Measurements from ENCODE around the gene TPST2. TPM values are rescaled to one million over a fixed set of nuclear protein-coding genes. Genes with fewer than 3 reads are reported as not detected.

TPST2 gene
- total RNA-seq, 4 donors from 2014 or later: 99.2 to 154 (median 121) TPM

DNA sequence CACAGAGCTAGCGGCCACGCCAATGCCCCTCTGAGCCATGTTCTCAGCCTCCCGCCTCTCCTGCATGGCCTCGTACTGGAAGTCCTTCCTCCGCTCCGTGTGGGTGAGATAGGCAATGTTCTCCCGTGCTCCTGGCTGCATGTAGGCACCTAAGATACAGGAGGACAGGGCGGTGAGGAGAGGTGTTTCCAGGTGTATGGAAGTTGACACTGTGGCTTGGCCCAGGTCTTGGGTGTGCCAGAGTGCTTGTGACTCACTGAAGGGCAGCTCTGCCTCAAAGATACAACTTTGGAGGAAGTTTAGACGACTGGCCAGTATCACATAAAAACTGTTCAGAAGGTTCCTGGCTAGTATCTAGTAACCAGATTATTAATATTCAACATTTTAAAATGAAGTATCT is 97.7 kb downstream of the TPST2 start:
- no peak overlapping the region for H3K4me3 ChIP-seq (replicated peaks in 1 of 3)
- no peaks in the 10 kb centered on the region for H3K27me3 ChIP-seq
- no peaks in the 10 kb centered on the region for H3K9me3 ChIP-seq
- TF ChIP-seq, protein P1, sequence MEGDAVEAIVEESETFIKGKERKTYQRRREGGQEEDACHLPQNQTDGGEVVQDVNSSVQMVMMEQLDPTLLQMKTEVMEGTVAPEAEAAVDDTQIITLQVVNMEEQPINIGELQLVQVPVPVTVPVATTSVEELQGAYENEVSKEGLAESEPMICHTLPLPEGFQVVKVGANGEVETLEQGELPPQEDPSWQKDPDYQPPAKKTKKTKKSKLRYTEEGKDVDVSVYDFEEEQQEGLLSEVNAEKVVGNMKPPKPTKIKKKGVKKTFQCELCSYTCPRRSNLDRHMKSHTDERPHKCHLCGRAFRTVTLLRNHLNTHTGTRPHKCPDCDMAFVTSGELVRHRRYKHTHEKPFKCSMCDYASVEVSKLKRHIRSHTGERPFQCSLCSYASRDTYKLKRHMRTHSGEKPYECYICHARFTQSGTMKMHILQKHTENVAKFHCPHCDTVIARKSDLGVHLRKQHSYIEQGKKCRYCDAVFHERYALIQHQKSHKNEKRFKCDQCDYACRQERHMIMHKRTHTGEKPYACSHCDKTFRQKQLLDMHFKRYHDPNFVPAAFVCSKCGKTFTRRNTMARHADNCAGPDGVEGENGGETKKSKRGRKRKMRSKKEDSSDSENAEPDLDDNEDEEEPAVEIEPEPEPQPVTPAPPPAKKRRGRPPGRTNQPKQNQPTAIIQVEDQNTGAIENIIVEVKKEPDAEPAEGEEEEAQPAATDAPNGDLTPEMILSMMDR (IDR thresholded peaks at IDR 0.05): no peak
- no peak for TF ChIP-seq POLR2A (IDR thresholded peaks at IDR 0.05)
- 90 to 92% methylated on average over 9 of the region's 9 CpGs for WGBS, 2 donors
- peaks cover 18 to 19% of the 10 kb centered on the region in 2 donors for H3K4me1 ChIP-seq
- H3K27ac ChIP-seq: no peak overlapping the region
- no peak for DNase-seq
- intact Hi-C loops (cut with DNase I): no loop called here
- H3K36me3 ChIP-seq: peaks cover 70 to 71% of the 10 kb centered on the region in 2 donors

DNA sequence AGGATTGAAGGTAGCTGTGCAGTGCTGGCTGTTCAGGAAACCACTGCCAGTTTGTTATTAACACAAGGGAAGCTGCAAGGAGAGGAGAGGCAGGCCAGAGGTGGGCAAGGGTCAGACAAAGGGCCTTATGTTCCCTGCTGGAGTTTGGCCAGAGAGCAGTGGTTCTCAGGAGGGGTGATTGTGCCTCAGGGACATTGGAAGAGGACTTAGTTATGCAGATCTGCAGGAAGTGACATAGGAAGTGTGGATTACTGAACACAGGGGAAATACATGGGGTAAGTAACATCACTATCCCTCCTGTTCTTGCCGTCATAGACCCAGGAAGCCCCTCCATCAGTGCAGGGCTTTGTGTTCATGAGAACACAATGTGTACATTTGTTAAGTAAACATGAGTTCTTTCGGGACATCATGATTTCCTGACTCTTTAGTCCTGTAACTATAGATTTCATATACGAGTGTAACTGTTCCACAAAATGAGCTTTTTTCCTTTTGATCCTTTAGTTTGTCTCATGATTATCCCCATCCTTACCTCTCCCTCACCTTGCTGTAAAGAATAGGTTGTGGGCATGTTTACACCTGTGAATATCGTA is 100.4 kb downstream of the TPST2 start:
- H3K36me3 ChIP-seq: peaks cover 48 to 55% of the 10 kb centered on the region in 2 donors
- H3K27ac ChIP-seq: peak overlapping the region in 2 of 3 donors; percentile 66 to 71
- H3K4me3 ChIP-seq (replicated peaks in 1 of 3): no peak overlapping the region
- no peaks in the 10 kb centered on the region for H3K27me3 ChIP-seq
- intact Hi-C loops (cut with DNase I): loop anchor here (10.0 kb wide), 2 partner anchors 55 to 95 kb away; no protein-coding TSS in a partner anchor
- peaks cover 24 to 43% of the 10 kb centered on the region in 2 donors for H3K4me1 ChIP-seq
- H3K9me3 ChIP-seq: no peaks in the 10 kb centered on the region
- no peak for TF ChIP-seq POLR2A (IDR thresholded peaks at IDR 0.05)
- TF ChIP-seq, protein P1 (IDR thresholded peaks at IDR 0.05): no peak
- DNase-seq: no peak
- WGBS, 2 donors: 84 to 93% methylated on average over 4 of the region's 4 CpGs

DNA sequence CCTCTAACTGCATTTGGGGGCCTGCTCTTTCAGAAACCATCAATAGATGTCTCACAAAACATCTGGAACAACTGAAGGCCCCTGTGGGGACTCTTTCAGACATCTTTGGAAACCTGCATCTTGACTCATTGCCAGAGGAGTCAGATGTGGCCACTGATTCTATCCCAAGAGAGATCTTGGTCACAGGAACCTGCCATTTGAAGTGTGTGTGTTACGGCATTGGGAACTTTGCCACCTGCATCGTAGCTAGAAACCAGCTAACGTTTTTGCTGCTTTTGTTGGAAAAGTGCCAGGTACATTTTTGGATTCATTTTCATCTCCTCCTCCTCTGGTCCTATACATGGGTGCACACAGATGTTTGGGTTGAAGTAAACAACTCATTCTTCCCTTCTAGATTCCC is 101.9 kb downstream of the TPST2 start:
- WGBS, 2 donors: 22 to 24% methylated on average over 3 of the region's 3 CpGs
- TF ChIP-seq, protein P1 (IDR thresholded peaks at IDR 0.05): no peak
- no peak for TF ChIP-seq POLR2A (IDR thresholded peaks at IDR 0.05)
- Histone ChIP-seq H3K4me3 (replicated peaks in 1 of 3) (no peak overlapping the region), H3K9me3 (no peaks in the 10 kb centered on the region), H3K27me3 (no peaks in the 10 kb centered on the region), H3K4me1 (peaks cover 26 to 49% of the 10 kb centered on the region in 2 donors), H3K36me3 (peaks cover 33 to 41% of the 10 kb centered on the region in 2 donors), H3K27ac (peak overlapping the region; percentile 71 to 79 (median 77))
- intact Hi-C loops (cut with DNase I): loop anchor here (10.0 kb wide), 2 partner anchors 57 to 97 kb away; no protein-coding TSS in a partner anchor
- peak; percentile 92 to 93 for DNase-seq

DNA sequence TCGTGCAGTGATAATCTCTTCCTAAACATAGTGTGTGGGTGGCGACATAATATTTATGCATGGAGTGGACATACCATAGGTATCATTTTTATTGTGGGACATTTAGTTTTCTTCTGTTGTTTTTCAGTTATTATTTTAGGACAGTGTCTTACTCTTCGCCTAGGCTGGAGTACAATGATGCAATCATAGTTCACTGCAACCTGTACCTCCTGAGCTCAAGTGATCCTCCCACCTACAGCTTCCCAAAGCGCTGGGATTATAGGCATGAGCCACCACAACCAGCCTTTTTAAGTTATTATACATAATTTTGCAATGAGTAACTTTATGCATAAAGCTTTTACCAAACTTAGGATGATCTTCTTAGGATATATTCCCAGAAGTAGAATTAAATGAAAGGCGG is 103.5 kb downstream of the TPST2 start:
- H3K4me1 ChIP-seq: peaks cover 26 to 62% of the 10 kb centered on the region in 2 donors
- H3K9me3 ChIP-seq: no peaks in the 10 kb centered on the region
- H3K36me3 ChIP-seq: peaks cover 21 to 24% of the 10 kb centered on the region in 2 donors
- TF ChIP-seq, protein P1 (IDR thresholded peaks at IDR 0.05): no peak
- no peak for TF ChIP-seq POLR2A (IDR thresholded peaks at IDR 0.05)
- peak overlapping the region; percentile 71 to 79 (median 77) for H3K27ac ChIP-seq
- 92 to 95% methylated on average over 5 of the region's 5 CpGs for WGBS, 2 donors
- H3K4me3 ChIP-seq (replicated peaks in 1 of 3): no peak overlapping the region
- no peaks in the 10 kb centered on the region for H3K27me3 ChIP-seq
- no peak for DNase-seq
- intact Hi-C loops (cut with DNase I): loop anchor here (10.0 kb wide), 2 partner anchors 58 to 98 kb away; no protein-coding TSS in a partner anchor

DNA sequence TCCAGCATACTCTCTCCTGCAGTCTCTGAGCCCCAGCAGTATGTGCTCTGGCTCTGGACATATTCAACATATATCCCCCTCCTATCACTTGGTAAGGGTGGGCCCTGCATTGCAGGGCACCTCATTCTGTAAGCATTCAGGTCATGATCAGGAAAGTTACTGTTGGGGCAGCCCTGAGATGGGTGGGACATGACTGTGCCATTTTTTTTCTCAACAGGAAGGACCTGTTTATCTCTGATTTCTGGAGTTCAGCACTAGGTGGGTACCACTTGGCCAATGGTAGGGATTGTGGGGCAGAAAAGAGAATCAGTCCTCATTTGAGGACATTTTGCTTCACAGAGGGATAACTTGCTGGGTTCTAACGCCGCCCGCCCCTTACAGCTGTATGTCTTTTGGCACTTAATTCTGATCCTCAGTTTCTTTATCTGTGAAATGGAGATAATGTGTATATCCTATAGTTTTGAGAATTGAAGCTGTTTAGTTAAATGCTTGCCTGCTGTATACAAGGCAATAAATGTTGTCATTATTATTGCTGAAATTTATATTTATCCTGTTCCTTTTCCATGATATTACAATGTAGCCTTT is 104.0 kb downstream of the TPST2 start:
- Histone ChIP-seq H3K27ac (peak overlapping the region in 2 of 3 donors; percentile 18 to 51), H3K4me3 (replicated peaks in 1 of 3) (no peak overlapping the region), H3K27me3 (no peaks in the 10 kb centered on the region), H3K9me3 (no peaks in the 10 kb centered on the region), H3K4me1 (peaks cover 26 to 67% of the 10 kb centered on the region in 2 donors), H3K36me3 (peaks cover 16 to 20% of the 10 kb centered on the region in 2 donors)
- DNase-seq: no peak
- intact Hi-C loops (cut with DNase I): loop anchor here (10.0 kb wide), 2 partner anchors 59 to 99 kb away; no protein-coding TSS in a partner anchor
- WGBS, 2 donors: 60 to 78% methylated on average over 3 of the region's 3 CpGs
- no peak for TF ChIP-seq POLR2A (IDR thresholded peaks at IDR 0.05)
- TF ChIP-seq, protein P1 (IDR thresholded peaks at IDR 0.05): no peak
